GM19372 (cell line): ENCODE measurements around the gene USP5.

ENCODE experiments used
- ATAC-seq: cut with Tn5 transposase; IDR thresholded peaks from one replicate; pipeline ENCODE4 v1.9.1; 2021; ENCODE audit warnings: mild to moderate bottlenecking, low read depth, moderate library complexity; ENCODE audit not compliant: unreplicated experiment

Gene USP5

DNA sequence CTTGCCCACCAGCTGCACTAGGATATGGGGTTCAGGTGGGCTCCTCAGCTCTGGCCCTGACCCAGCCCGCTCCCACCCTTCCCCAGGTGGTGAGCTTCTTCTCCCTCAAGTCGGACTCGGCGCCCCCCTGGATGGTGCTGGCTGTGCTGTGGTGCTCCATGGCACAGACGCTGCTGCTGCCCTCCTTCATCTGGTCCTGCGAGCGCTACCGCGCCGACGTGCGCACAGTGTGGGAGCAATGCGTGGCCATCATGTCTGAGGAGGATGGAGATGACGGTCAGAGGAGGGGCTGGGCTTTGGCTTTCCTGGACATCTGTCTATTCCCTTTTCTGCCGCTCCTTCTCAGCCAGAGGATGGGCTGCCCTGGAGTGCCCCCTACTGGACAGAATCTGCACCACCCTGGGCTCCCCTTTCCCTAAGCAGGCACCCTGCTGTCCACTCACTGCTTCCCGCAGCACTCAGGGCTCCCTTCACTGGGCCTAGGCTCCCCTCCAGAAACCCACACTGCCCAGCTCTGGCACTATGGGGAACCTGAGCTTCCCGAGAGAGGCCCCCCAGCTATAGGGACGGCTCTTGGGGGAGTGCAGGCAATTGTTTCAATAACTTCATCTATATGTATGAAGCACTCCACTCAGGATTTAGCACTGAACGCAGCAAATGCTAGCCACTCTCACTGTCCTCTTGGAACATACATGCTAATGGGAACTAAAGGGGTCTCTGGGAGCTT, 26.4 kb upstream of the USP5 start:
- no peak for ATAC-seq

DNA sequence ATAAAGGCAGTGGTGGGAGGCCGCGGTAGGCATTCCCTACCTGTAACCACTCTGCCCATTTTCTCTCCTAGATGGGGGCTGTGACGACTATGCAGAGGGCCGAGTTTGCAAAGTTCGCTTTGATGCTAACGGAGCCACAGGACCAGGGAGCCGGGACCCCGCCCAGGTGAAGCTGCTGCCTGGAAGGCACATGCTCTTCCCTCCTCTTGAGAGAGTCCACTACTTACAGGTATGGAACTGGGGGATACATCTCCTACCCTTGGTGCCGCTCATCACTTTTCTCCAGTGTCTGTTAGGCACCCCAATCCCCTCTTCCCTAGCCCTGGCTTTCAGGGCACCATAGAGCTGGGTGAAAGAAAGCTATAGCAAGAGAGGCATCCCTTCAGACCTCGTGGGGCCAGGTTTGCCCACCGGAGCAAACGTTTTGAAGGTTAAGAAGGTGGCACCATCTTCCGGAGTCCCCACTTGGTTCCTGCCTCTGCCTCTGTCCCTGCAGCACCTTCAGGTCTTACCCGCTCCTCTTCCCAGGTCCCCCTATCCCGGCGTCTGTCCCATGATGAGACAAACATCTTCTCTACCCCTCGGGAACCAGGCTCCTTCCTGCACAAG, 25.7 kb upstream of the USP5 start:
- ATAC-seq: no peak

DNA sequence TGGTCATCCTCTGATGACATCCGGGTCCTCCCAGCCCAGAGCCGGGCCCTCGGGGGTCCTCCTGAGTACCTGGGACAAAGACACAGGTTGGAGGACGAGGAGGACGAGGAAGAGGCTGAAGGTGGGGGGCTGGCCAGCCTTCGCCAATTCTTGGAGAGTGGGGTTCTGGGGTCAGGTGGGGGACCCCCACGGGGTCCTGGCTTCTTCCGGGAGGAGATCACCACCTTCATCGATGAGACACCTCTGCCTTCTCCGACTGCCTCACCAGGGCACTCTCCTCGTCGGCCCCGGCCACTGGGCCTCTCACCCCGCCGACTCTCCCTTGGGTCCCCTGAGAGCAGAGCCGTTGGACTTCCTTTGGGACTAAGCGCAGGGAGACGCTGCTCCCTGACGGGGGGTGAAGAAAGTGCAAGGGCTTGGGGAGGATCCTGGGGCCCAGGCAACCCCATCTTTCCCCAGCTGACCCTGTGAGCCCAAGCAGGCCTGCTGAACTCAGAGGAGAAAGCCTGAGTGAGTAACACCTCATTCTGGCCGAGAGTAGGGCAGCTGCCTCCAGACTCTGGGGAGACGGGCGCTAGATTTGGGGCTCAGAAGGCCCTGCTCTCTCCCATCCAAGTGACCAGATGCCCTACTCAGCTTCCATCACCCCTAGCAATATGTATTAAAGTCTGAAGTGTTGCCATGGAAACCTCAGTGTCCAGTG, 25.1 kb upstream of the USP5 start:
- no peak for ATAC-seq

DNA sequence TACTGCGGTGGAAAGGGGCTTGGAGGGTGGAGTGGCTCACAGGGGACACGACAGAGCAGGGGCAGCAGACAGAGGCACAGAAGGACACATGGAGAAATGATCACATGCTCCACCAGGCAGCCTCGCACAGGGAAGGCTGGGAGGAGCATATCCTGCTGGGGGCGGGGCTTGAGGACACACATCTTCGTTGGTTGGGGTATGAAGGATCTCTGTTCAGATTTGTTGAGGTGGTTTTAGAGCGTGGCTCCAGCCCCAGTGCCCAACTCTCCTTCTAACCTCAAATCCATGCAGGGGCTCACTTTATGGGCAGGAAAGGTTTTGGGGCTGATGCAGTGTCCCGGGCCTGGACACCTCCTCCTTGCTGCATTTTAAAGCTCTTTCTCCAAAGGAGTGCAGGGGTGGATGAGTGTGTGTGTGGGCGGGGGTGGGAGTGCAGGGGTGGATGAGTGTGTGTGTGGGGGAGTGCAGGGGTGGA, 24.5 kb upstream of the USP5 start:
- no peak for ATAC-seq

DNA sequence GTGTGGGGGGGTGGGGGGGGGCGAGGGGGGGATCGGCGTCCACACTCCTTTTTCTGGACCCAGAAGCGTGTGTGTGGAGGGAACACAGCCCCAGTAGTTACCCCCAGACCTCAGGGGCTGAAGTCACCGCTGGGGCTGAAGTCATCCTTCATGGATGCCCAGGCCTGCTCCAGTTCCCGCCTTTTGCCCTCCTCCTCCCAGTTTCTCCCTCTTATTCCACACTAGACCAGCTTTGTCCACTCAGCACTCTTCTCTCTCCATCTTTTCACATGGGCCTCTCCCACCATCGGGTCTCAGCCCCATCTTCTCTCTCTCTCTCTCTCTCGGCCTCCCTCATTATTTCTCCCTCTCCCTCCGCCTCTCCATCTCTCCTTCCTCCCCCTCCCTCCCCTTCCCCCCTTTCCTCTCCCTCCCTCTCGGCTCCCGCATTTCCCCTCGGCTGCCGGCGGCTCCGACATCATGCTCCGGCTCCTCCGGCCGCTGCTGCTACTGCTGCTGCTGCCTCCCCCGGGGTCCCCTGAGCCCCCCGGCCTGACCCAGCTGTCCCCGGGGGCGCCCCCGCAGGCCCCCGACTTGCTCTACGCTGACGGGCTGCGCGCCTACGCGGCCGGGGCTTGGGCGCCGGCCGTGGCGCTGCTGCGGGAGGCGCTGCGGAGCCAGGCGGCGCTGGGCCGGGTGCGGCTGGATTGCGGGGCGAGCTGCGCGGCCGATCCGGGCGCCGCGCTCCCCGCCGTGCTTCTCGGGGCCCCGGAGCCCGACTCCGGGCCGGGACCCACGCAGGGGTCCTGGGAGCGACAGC, 23.8 kb upstream of the USP5 start, which contains the start of gene P3H3:
Gene P3H3 (plus strand): TSS at position 426 of the 799 bp plus-strand sequence. CDS start 34 bp downstream, at position 460.
- no peak for ATAC-seq

DNA sequence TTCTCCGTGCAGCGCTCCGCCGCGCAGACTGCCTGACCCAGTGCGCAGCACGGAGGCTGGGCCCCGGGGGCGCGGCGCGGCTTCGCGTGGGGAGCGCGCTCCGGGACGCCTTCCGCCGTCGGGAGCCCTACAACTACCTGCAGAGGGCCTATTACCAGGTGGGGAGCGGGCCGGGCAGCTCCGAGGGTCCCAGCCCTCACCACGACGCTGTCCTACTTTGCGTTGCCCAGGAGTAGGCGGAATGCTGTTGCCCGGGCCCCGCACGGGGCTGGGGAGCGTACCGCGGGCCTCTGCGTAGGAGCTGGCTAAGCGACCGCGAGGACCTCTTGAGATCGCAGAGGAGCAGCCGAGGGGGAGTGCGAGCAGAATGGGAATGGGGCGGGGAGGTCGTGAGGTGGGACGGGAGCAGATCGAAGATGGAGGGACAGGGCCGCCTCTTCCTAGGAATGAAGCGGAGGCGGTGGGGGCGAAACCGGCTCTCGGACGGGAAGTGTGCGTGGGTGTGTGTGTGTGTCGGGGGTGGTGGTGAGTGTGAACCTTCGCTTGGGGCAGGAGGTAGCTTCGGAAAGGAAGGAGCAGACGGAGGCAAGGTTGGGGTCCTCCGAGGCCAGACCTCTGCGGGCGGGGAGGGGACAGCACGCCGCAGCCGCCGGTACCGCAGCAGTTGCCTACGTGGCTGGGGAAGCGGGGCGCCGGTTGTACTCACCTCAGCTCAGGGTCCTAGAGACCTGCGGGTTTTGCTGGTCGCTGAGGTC, 23.0 kb upstream of the USP5 start:
- no peak for ATAC-seq

DNA sequence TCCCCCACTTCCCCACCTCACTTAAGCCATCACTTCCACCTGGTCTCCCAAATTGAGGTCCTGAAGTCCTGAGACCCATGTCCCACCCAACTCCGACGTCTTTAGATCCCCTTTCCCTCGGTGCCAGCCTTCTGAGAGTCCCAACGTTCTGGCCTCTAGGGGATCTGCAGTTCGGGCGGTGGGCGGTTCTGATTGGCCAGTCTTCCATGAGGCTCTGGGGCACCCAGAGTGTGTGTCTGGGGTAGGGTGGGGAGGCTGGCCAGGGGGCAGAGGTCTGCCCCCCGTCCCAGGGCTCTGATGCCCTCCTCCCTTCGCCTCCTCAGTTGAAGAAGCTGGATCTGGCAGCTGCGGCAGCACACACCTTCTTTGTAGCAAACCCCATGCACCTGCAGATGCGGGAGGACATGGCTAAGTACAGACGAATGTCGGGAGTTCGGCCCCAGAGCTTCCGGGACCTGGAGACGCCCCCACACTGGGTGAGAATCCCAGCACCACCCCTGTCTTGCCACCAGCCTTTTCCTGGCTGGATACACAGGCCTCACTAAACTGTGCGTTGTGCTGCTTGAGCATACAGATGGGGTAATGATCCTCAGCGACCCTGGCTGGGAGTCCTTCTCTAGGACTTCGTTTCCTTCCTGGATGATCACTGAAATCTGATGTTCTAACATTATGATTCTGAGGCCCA, 22.3 kb upstream of the USP5 start:
- no peak for ATAC-seq

DNA sequence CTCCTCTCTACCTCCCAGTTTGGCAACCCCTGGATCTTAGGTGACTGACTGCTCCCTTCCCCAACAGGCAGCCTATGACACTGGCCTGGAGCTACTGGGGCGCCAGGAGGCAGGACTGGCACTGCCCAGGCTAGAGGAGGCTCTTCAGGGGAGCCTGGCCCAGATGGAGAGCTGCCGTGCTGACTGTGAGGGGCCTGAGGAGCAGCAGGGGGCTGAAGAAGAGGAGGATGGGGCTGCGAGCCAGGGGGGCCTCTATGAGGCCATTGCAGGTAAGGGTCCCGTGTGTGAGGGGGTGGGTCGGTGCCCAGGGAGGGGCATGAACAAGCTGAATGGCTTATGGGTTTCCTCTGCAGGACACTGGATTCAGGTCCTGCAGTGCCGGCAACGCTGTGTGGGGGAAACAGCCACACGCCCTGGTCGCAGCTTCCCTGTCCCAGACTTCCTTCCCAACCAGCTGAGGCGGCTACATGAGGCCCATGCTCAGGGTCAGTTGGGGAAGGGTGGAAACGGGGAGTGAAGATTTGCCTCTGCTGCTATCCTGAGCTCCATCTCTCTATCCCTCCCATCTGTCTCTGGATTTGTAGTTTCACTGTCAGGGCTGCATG, 21.6 kb upstream of the USP5 start:
- ATAC-seq: no peak

DNA sequence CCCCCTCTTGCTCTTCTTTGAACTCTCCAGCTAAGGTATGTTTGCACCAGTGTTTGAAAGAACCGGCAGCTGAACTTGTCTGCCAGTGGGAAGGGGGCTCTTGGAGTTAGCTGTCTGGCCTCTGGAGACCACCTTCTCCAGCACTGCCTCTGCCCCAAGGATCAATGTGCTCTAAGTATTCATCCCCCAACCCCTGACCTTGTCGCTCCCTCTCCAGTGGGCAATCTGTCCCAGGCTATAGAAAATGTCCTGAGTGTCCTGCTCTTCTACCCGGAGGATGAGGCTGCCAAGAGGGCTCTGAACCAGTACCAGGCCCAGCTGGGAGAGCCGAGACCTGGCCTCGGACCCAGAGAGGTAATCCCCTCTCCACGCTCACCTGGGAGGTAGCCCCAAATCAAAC, 21.0 kb upstream of the USP5 start:
- no peak for ATAC-seq

DNA sequence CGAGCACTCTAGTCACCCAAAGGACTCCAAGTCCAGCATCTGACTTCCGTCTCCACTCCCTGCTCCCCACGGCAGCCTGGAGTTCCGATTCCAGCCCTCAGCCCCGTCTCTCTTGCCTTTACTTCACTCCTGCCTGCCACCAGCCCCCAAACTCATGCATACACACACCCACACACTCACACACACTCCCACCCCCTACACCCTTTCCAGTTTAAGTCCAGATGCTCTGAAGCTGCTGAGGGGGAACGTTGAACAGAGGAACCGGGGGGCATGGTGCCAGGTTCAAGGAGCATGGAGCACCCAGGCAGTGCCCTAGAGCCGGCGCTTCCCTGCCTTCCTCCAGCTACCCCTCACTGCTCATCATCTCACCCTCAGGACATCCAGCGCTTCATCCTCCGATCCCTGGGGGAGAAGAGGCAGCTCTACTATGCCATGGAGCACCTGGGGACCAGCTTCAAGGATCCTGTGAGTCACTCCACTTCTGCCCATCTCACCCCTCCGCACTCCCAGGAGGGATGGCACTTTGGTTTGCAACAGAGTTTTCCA, 20.4 kb upstream of the USP5 start:
- ATAC-seq: no peak

DNA sequence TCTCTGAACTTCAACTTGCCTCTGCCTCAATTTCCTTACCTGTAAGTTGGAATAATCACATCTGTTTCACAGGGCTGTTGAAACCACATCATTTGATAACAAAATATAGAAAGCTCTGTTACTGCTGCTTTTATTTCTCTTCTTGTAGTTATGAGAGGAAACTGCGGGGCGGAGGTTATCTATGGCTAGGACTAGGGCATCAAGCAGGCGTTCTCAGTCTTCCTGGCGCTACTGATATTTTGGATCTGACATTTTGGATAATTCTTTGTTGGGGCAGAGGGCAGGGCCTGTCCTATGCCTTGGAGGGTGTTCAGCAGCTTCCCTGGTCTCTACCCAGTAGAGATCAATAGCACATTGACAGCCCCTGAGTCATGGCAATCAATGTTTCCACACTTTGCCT, 19.8 kb upstream of the USP5 start:
- no peak for ATAC-seq

DNA sequence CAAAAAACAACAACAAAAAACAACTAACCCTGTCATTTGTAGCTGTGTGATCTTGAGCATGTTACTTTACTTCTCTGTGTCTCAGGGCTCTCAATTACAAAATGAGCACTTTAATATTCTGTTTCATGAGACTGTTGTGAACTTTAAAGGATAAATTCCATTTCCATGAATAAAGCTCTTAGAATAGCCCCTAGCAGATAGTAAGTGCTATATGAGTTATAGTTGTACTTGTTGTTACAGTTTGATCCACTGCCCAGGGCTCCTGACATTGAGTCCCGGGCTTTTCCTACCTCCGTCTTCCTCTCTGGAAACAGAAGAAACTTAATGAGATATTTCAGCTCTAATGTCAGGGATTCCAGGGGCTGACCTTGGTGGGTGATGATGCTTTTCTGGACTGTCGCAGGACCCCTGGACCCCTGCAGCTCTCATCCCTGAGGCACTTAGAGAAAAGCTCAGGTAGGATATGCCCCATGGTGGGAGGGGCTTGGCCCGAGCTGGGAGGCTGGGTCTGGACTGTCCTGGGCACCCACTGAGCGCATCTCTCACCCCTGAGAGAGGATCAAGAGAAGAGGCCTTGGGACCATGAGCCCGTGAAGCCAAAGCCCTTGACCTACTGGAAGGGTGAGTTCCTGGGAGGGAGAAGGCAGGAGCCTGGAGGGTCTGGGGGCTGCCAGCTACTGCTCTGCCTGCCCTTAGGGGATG, 18.6 kb upstream of the USP5 start:
- no peak for ATAC-seq

DNA sequence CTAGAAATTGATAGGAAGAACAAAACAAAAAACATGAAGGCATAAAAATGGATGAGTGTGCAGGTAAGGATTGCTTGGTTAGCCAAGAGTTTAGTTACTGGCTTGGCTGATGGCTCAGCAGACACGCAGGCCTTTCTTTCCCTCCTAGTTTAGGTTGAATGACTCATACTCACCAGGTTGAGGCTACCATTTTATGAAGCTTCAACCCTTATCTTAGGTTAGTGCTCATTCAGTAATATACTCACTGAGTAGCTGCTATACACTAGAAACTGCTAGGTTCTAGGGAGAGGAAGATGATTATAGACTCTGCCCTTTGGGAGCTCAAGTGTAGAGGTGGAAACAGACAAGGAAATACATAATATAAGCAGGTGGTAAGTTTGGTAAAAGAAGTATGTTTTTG, 17.7 kb upstream of the USP5 start:
- no peak for ATAC-seq

DNA sequence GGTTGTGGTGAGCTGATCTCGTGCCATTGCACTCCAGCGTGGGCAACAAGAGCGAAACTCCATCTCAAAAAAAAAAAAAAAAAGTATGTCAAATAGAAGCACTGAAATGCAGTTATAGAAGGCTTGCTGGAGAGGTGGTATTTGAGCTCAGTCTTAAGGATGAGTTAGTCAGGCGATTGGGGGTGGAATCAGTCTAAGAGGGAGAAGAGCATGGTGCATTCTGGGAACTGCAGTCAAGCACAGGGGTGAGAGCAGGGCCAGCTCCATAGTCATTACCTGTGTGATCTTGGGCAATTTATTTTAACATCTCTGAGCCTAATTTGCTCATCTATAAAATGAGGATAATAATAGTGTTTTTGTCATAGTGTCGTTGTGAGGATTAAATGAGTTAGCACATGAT, 17.1 kb upstream of the USP5 start:
- ATAC-seq: no peak

DNA sequence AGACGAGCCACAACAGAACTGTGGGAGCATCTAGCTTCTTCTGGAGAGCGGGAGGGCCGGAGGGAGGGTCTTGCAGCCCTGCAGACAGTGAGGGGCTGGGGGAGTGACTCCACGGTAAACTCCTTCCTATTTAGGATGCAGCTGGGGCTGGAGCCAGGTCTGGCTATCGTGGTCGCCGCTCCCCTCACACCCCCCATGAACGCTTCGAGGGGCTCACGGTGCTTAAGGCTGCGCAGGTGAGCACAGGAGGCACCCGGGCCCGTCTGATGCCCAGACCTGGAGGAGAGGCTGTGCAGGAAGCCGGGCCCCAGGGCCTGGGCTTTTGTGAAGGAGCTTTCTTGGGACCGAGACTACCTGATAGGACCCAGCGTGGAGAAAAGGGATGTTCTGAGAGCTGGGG, 15.1 kb upstream of the USP5 start:
- ATAC-seq: no peak

DNA sequence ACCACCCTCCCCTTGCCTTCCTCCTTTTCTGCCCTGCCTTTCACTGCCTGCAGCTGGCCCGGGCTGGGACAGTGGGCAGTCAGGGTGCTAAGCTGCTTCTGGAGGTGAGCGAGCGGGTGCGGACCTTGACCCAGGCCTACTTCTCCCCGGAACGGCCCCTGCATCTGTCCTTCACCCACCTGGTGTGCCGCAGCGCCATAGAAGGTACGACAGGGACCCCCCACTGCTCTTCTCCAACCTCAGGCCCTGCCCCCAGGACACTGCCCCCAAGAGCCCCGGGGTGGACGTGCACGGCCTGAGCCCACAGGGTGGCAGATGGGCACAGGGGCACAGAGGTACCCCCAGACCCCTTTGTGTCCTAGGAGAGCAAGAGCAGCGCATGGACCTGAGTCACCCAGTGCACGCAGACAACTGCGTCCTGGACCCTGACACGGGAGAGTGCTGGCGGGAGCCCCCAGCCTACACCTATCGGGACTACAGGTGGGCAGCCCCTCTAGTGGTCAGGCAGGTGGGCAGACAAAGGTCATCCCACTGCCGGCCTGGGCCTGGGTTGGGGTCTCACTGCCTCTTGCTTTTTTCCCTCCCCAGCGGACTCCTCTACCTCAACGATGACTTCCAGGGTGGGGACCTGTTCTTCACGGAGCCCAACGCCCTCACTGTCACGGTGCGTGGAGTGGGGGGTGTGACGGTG, 14.4 kb upstream of the USP5 start:
- ATAC-seq: no peak

DNA sequence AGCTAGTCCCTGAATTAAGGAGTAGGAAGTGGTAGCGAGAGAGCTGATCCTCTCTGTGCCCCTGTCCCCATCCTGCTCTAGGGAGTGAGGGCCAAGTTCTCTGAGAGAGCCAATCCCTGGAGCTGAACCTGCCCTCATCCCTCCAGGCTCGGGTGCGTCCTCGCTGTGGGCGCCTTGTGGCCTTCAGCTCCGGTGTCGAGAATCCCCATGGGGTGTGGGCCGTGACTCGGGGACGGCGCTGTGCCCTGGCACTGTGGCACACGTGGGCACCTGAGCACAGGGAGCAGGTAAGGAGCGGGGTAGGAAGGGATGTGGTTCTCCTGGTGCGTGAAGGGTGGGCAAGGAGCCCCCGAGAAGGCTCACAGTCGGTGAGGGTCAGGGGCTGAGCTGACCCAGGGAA, 13.1 kb upstream of the USP5 start:
- no peak for ATAC-seq
